Vagina (tissue), 2 donors: ENCODE measurements around the gene IL12RB2. TPM values are rescaled to one million over a fixed set of nuclear protein-coding genes. Genes with fewer than 3 reads are reported as not detected.

ENCODE experiments used
- DNase-seq, 2 donors: peaks; one replicate each; pipeline ENCODE4 v3.0.0-alpha.2; 2017; ENCODE audit errors: extremely low spot score in 2 of 2
- H3K27ac ChIP-seq: fragments of 200-600 bp; sonication (generic); one replicate; pipeline ENCODE4 v1.5.1; 2019
- H3K27me3 ChIP-seq: fragments of 200-600 bp; sonication (generic); one replicate; pipeline ENCODE4 v1.5.1; 2019
- H3K36me3 ChIP-seq, 2 donors: fragments of 200-600 bp; sonication (generic); one replicate each; pipeline ENCODE4 v1.5.1; 2017 to 2019
- H3K4me1 ChIP-seq: fragments of 200-600 bp; sonication (generic); one replicate; pipeline ENCODE4 v1.5.1; 2019
- H3K4me3 ChIP-seq, 2 donors: fragments of 200-600 bp; sonication (generic); 1 replicate in 1 of 2; 2 replicates in 1 of 2; pipeline ENCODE4 v1.5.1; 2016 to 2019
- H3K9me3 ChIP-seq: fragments of 200-600 bp; sonication (generic); one replicate; pipeline ENCODE4 v1.5.1; 2019
- CTCF ChIP-seq, 3 experiments: fragments of 450-650 bp in 2 of 3; fragments of 200-600 bp in 1 of 3; sonication (generic) in 1 of 3; IDR thresholded peaks; one replicate each; pipeline ENCODE4 v1.5.1; 2017 to 2019; ENCODE audit warnings: antibody characterized with exemption in 3 of 3, mild to moderate bottlenecking in 2 of 3, moderate library complexity in 2 of 3
- POLR2A ChIP-seq, 2 donors: fragments of 450-650 bp; IDR thresholded peaks; one replicate each; pipeline ENCODE4 v1.6.1; 2017; ENCODE audit warnings: antibody characterized with exemption in 2 of 2, mild to moderate bottlenecking in 2 of 2, moderate library complexity in 2 of 2
- POLR2AphosphoS5 ChIP-seq, 2 donors: sonication (generic); formaldehyde crosslinking; IDR thresholded peaks; one replicate each; pipeline ENCODE4 v1.9.0; 2017; ENCODE audit warnings: antibody characterized with exemption in 2 of 2, mild to moderate bottlenecking in 2 of 2, low read depth in 1 of 2; ENCODE audit not compliant: insufficient read depth in 1 of 2
- intact Hi-C: fragments of 100-400 bp; cut with DNase I; formaldehyde crosslinking; loops from one replicate; pipeline ENCODE4 v1.15.1; 2023
- total RNA-seq: library from RNA; depleted of rRNA; stranded (reverse); fragments of >200 nt; gene quantifications from one replicate; pipeline ENCODE4 v1.2.3, GENCODE V29; 2016

The IL12RB2 gene
- total RNA-seq, 1 donor from 2014 or later = 0.74 TPM

GRCh38 chr1:67312615-67313014 lies 4.9 kb downstream of the IL12RB2 start:
- Histone ChIP-seq H3K9me3 (no peaks in the 10 kb centered on the region), H3K4me1 (peaks cover under 1% of the 10 kb centered on the region), H3K27me3 (no peaks in the 10 kb centered on the region), H3K4me3 (no peak overlapping the region), H3K27ac (no peak overlapping the region), H3K36me3 (no peaks in the 10 kb centered on the region)
- no peak for DNase-seq
- intact Hi-C loops = no loop called here
- no peak for TF ChIP-seq CTCF (IDR thresholded peaks at IDR 0.05)
- no peak for TF ChIP-seq POLR2AphosphoS5 (IDR thresholded peaks at IDR 0.05; ENCODE audit: insufficient read depth in 1 of 2, low read depth in 1 of 2)
- TF ChIP-seq POLR2A (IDR thresholded peaks at IDR 0.05) = no peak

- no peaks in the 10 kb centered on the region for H3K9me3 ChIP-seq
- TF ChIP-seq POLR2A (IDR thresholded peaks at IDR 0.05) = no peak
- DNase-seq = no peak
- no peak overlapping the region for H3K27ac ChIP-seq
- H3K4me3 ChIP-seq = no peak overlapping the region
- H3K27me3 ChIP-seq = no peaks in the 10 kb centered on the region
- no peaks in the 10 kb centered on the region for H3K4me1 ChIP-seq
- no peaks in the 10 kb centered on the region for H3K36me3 ChIP-seq
- intact Hi-C loops = no loop called here
These were observed 6.4 kb downstream of the IL12RB2 start for GRCh38 chr1:67313934-67314671.

- no peak overlapping the region for H3K27ac ChIP-seq
- H3K27me3 ChIP-seq = no peaks in the 10 kb centered on the region
- H3K4me1 ChIP-seq = no peaks in the 10 kb centered on the region
- intact Hi-C loops = no loop called here
- no peak for TF ChIP-seq POLR2AphosphoS5 (IDR thresholded peaks at IDR 0.05; ENCODE audit: insufficient read depth in 1 of 2, low read depth in 1 of 2)
- TF ChIP-seq CTCF (IDR thresholded peaks at IDR 0.05) = no peak
- no peak for TF ChIP-seq POLR2A (IDR thresholded peaks at IDR 0.05)
- H3K9me3 ChIP-seq = no peaks in the 10 kb centered on the region
- H3K36me3 ChIP-seq = no peaks in the 10 kb centered on the region
- no peak overlapping the region for H3K4me3 ChIP-seq
- no peak for DNase-seq
These were observed 7.0 kb downstream of the IL12RB2 start for GRCh38 chr1:67314696-67315095.

GRCh38 chr1:67316180-67316902 lies 8.7 kb downstream of the IL12RB2 start:
- H3K27me3 ChIP-seq = no peaks in the 10 kb centered on the region
- no peak for TF ChIP-seq POLR2AphosphoS5 (IDR thresholded peaks at IDR 0.05; ENCODE audit: insufficient read depth in 1 of 2, low read depth in 1 of 2)
- TF ChIP-seq CTCF (IDR thresholded peaks at IDR 0.05) = no peak
- TF ChIP-seq POLR2A (IDR thresholded peaks at IDR 0.05) = no peak
- H3K27ac ChIP-seq = no peak overlapping the region
- no peaks in the 10 kb centered on the region for H3K9me3 ChIP-seq
- H3K4me1 ChIP-seq = no peaks in the 10 kb centered on the region
- intact Hi-C loops = no loop called here
- H3K36me3 ChIP-seq = no peaks in the 10 kb centered on the region
- no peak overlapping the region for H3K4me3 ChIP-seq
- DNase-seq = no peak

GRCh38 chr1:67316918-67317317 lies 9.2 kb downstream of the IL12RB2 start:
- H3K27ac ChIP-seq = no peak overlapping the region
- no peaks in the 10 kb centered on the region for H3K36me3 ChIP-seq
- no peak for DNase-seq
- H3K4me3 ChIP-seq = no peak overlapping the region
- H3K27me3 ChIP-seq = no peaks in the 10 kb centered on the region
- H3K9me3 ChIP-seq = no peaks in the 10 kb centered on the region
- TF ChIP-seq POLR2A (IDR thresholded peaks at IDR 0.05) (no peak), POLR2AphosphoS5 (IDR thresholded peaks at IDR 0.05; ENCODE audit: insufficient read depth in 1 of 2, low read depth in 1 of 2) (no peak), CTCF (IDR thresholded peaks at IDR 0.05) (no peak)
- intact Hi-C loops = no loop called here
- no peaks in the 10 kb centered on the region for H3K4me1 ChIP-seq
